HG03045 (cell line): ENCODE data around the gene BNC2.

ENCODE experiments used
- ATAC-seq: cut with Tn5 transposase; IDR thresholded peaks from one replicate; pipeline ENCODE4 v1.9.1; 2021; ENCODE audit warnings: mild to moderate bottlenecking, moderate library complexity; ENCODE audit not compliant: unreplicated experiment

Gene BNC2

DNA sequence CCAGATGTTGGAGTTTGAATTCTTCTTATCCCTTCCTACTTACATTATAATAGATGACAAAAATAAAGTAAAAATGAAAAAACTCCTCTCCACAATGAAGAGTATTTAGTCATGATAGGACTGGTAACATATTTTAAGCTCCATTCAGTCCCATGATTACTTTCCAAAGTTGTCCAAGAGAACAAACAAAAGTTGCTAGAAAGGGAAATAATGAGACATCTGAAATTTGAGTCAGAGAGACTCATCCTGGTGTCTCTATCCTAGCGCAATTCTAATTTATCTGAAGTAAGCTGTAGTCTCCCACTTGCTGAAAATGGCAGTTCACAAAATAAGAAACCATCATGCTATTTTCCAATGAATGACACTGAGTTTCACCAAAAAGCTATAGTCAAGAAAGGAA is 152.2 kb downstream of the BNC2 start:
- ATAC-seq: no peak

DNA sequence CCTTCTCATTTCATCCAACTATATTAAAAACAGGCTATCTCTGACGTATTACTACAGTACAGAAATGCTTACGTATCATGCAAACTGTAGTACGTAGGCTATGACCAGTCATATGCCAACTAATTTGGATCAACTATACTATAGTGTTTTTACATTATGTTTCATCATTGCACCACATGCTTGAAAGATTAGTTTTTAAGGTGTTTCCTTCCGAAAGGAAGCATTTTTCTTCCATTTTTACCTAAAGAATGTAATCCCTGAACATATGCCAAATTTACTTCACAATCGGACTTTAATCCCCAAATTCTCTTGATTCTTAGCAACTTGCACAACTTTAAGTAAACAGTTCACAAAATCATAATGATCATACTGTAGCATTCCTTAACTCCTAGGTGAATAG is 153.9 kb downstream of the BNC2 start:
- no peak for ATAC-seq

DNA sequence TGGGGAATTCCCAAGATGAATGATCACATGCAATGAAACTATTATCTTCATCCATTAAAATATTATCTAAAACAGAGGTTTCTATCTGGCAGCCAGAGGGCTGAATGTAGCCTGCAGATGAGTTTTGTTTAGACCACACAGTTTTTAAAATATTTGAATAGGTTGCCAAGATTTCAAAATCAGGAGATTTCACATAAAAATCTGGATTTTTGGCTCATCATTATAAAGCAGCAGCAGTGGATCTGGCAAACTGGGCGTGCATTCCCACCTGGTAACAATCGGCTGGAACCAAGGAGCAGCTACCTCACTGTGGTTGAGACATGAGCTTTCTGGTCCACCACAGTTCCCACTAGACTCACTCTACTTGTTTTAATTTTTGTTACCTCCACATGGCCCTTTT is 155.1 kb downstream of the BNC2 start:
- ATAC-seq: no peak

GRCh38 chr9:16712787-16713186 is 157.7 kb downstream of the BNC2 start:
- ATAC-seq: no peak

DNA sequence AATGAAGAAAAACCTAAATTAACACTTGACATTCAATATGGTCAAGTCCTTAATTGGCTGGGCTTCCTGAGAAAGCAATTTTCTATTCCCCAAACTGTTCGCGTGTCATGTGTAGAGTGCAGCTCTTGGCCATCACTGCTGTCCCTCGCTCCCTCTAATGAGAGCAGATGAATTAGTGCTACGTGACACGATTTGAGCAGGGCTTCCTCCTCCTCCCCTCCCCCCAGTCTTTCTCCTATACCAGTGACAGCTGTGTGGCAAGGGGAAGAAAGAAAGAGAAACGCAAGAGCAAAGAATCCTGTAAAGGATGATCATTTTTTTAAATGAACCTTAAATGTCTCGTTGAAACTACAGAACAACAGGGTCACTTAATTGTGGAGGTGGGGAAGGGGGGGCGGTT is 159.6 kb downstream of the BNC2 start:
- no peak for ATAC-seq

GRCh38 chr9:16709924-16710323 is 160.5 kb downstream of the BNC2 start:
- no peak for ATAC-seq

DNA sequence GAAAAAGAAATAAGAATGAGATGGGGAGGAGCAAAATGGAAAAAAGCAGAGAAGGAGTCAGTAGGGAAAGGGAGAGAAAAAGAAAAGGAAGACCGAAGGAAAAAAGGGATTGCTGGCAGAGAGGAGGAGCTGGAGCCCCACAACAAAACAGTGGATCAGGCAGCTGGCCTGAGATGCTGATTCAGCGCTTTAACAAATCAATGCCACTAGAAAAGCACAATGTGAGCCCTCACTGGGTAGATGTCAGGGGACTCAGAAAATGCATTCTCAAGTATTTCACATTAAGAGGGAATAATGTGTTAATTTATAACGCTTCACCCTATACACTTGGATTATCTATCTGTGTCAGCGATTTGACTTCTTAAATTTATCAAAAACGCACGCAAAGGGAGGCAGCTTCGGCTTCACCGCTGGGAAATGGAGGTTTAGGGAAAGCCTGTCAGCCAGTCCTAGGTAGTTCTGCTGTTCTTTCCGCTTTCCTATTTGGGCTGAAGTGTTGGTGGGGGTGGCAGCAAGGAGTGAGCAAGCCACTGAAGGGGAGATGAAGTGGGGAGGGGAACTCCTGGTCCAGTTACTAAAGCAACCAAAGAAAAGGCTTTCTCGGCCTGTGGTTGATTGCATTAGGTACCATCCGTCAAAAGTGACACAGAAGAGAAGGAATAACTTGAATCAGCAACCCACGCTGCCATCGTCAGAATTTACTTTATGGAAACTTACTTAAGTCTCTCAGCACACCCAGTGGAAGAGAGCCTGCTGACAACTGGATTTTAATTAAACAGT is 161.6 kb downstream of the BNC2 start:
- no peak for ATAC-seq

DNA sequence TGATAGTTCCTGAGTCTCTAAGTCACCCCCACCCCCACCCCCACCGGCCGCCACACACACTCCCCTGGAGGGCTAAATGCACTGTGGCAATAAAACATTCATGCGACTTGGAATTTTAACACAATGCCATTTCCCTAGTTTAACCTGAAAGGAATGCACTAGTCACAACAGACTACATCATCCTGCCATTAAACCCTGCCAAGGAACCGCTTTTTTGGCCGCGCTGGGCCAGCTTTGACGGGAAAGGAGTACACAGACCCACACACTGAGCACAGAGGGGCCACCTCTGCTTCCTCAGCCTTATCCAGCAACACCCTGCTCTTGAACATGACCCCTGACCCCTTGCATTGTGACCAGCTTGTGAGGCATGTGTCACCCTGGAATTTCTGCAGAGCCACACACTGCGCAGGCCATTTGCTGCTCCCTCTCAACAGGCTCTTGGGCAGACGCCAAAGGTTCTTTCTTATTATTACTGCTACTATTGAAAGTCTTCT is 165.3 kb downstream of the BNC2 start:
- no peak for ATAC-seq

DNA sequence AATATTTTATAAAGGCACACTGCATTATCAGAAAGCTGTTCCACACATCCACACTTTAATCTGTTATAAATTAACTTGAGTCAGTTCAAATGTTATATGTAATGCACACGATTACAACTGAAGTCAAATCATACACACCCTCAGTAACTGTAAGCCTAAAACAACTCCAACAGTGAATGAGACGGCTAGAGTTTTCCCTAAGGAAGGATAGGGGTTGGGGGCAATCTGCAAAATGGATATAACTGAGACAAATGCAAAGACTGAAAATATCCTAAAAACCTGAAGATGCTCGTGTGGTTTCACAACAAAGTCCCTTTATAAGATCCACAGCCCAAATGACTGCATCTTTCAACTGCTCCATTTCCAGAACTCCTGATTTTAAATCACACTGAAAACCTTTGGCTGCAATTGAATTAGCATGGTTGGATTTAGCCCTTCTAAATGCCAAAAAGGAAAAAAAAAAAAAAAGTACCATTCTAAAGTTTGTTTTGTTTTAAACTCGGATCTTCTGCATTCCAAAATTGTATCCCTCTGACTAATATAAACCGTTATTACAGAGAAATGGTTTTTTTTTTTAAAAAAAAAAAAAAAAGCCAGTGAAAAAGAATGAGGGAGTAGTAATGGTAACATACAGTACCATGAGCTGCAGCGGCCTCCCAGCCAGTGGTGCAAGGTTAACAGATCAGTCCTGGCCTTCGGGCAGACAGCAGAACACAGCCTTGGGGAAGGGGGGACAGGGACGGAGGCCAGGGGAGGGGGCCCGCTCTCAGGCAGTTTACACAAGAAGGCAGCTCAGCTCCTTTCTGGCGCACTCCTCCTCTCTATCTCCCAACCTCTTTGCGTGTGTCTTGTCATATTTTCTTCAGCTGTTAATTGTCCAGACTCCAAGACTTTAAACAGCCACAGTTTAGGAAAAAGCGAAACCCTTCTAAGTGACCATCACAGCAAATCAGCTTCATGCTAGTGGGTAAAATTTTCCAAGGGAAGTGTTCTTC is 166.1 kb downstream of the BNC2 start:
- ATAC-seq: no peak

GRCh38 chr9:16701347-16701746 is 169.1 kb downstream of the BNC2 start:
- no peak for ATAC-seq

GRCh38 chr9:16693616-16694015 is 176.9 kb downstream of the BNC2 start:
- ATAC-seq: no peak

- ATAC-seq: no peak
Observed at GRCh38 chr9:16690628-16691027, 179.8 kb downstream of the BNC2 start.

GRCh38 chr9:16690205-16690604 is 180.3 kb downstream of the BNC2 start:
- no peak for ATAC-seq

GRCh38 chr9:16689351-16689938 is 181.0 kb downstream of the BNC2 start:
- ATAC-seq: no peak

GRCh38 chr9:16688814-16689213 is 181.7 kb downstream of the BNC2 start:
- ATAC-seq: no peak

DNA sequence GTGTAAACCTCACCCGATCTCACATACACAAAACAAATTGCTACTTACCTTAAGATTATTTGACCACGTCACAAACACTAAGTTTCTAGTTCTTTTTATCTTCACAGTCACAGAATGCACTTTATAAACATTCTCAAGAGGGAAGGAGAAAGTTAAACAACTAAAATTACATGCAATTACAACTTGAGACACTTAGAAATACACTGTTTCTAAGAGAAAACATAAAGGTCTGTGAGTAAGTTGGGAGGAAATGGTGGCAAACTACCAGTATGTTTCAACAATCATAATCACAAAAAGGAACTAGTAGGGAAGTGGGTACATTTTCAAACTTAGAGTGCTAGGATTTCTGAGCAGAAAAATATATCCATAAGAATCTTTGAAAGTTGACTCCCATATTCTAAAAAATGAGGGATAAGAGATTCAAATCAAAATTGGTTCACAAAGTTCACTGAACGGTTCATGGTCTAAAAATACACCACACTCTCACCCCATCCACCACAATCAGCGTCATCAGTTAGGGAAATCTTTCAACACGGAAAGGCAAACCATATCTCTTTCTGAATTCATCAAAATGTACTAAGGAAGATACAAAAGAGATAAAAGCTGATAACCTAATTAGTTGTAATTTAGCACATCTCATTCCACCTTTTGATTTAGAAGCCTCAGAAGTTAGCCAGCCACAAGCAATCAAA is 182.6 kb downstream of the BNC2 start:
- ATAC-seq: no peak

- no peak for ATAC-seq
Observed at GRCh38 chr9:16683326-16683725, 187.1 kb downstream of the BNC2 start.

GRCh38 chr9:16682273-16682672 is 188.2 kb downstream of the BNC2 start:
- ATAC-seq: no peak

GRCh38 chr9:16681652-16681987 is 188.8 kb downstream of the BNC2 start:
- ATAC-seq: no peak

DNA sequence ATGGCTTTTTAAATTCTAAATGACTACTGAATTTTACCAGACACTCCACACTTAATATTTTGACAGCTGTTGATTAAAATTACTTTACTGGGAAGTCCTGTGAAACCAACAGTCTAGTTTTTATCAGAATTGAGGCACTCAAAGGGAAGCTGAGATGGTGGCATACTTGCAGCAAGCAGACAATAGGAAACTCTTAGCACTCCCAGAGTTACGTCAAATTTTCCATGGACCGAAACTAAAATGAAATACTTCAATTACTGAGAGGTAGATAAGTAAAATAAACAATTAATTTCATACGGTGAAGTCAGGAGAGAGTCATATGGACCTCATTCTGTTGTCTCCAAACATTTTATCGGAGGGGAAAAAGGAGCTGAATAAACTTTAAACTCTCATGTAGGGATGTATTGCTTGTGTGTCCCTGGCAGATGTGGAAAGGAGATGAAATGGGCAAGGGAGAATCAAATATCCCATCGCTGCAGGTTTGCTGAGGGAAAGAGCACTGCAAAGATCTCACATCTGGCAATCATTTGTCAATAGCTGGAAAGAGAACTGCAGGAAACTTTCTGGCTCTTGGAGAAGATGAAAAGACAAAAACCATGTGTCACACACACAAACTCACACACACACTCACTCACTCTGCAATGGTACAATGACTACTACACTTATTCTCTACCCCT is 189.4 kb downstream of the BNC2 start:
- no peak for ATAC-seq
